HG02938 (cell line): ENCODE measurements around the gene PGAP2.

Experiments
- ATAC-seq: cut with Tn5 transposase; IDR thresholded peaks from one replicate; pipeline ENCODE4 v1.9.1; 2021; ENCODE audit warnings: mild to moderate bottlenecking, moderate library complexity; ENCODE audit not compliant: unreplicated experiment

PGAP2 gene

GRCh38 chr11:3831378-3832239, 23.2 kb downstream of the PGAP2 start:
- no peak for ATAC-seq

- no peak for ATAC-seq
Measured at GRCh38 chr11:3832816-3833215, 24.5 kb downstream of the PGAP2 start.

DNA sequence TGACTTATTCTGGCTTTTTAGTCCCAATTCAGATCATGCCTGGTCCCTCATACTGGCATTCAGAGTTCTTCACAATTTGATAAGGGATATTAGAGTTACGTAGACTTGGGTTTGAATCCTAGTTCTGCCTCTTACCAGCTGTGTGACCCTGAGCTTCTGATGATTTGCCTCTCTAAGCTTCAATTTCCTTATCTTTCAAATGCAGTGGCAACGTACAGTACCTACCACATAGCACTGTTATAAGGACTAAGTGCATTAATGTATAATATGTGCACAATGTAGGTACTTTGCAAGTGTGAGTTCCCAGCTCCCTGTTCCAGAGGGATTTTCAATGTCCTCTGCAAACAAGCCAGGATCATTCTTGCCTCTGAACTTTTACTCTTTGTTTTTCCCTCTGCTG, 25.1 kb downstream of the PGAP2 start:
- no peak for ATAC-seq

GRCh38 chr11:3834349-3834663, 25.9 kb downstream of the PGAP2 start:
- ATAC-seq: no peak

- ATAC-seq: no peak
Measured at GRCh38 chr11:3834664-3835461, 26.5 kb downstream of the PGAP2 start.

DNA sequence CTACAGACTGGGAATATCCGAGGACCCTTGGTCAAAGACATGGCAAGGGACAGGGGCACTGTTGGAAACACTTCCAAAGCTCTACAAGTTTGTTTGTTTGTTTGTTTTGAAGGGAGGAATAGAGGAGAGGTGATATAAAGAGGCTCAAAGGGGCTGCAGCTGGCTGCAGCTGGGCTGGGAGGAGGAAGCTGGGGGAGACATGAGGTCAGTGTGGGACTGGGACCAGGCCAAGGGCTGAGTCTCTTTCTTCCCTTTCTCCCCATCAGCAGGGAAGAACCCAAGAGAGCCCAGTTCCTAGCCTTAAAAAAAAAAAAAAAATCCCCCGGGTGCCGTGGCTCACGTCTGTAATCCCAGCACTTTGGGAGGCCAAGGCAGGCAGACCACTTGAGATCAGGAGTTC, 27.4 kb downstream of the PGAP2 start:
- ATAC-seq: no peak

DNA sequence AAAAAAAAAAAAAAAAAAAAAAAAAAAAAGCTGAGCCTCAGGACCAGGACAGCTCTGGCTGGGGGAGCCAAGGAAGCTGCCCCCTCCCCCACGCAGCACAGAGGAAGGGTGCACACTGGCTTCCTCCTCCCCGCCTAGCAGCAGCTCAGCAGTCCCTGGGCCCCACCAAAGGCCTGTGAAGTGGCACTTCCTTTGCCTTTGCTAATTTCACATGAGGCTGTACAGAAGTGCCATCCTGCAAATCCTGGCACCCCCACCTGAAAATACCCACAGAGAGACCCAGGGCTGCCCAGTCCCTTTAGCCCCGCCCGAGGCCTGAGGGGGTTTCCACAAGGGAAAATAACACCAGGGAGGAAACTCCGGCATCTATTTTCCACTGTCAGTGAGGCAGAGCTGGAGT, 28.5 kb downstream of the PGAP2 start:
- ATAC-seq: no peak

- no peak for ATAC-seq
Measured at GRCh38 chr11:3837793-3838192, 29.4 kb downstream of the PGAP2 start.

DNA sequence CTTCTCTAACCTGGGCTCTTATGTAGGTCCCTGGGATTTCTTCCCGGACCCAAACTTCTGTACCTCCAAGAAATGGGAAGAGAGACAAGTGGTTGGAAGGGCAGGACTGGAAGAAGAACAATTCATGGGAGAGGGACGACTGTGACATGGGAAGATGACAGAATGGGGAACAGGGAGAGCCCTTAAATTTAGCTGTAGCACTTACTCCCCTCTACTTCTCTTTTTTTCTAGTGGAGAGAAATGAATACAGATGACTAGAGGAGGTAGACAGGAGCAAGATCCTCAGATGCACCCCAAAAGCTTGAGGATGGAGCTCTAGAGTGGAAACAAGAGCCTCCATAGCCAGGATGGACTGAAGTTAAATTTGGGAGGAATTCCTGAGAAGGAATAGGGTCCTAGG, 30.1 kb downstream of the PGAP2 start:
- ATAC-seq: no peak

DNA sequence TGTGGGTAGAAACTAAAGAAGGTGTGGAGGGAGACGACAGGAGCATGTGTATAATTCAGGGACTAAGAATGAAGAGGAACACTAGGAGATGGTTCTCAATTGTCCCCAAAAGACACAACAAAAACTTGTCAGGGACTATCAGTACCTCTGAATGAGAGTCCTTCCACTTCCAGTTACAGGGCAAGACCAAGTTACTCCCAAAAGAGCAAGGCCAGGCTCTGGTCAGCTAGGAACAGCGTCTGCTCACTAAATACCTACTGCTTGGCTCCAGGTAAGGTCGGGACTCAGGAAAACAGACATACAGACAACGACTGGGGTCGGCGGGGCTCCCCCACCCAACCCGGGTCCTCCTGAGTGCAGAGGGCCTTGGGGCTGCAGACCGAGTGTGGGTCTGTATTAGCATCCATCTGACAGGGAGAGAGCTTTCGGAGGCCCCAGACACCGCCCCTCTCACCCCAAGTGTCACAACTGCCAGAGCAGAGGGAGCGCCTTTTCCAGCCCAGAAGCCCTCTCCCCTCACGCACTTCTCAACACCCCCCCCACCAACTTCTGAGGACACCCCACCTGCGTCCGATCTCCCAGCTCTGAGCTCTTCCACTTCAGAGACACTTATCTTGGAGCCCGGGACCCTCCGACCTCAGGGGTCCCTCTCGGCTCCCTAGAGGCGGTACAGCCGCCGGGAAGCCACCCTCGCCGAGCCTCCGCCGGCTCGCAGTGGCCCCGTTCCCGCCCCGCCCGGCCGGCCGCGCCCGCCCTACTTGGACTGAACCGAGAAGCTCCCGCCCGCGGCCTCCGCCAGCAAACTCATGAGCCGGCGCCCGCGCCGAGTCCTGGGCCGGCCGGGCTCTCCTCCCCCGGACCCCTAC, 31.9 kb downstream of the PGAP2 start:
- ATAC-seq: peak; percentile 1

DNA sequence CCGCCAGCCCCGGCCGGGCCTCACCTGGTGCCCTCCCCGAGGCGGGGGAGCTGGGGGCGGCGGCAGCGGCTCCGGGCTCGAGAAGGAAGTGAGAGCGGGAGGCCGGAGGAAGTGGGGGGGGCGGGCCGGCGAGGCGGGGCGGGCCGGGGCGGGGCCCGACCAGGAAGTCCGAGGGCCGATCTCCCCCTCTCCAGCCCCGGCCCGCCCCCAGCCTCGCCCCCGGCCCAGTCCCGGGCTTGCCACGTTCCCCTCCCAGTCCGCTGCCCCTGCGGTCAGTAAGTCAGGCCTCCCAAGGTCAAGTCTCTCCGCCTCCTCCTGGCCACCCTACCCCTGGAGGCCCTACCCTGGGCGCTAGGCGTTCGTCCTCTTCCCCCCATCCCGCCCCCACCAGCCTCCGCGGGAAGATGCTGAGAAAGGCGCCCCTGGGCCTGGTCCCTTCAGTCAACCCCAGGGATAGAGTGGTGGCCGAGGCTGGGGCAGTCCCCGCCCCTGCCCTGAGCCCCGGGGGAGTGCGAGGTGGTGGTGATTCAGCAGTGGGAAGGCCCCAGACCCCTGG, 32.6 kb downstream of the PGAP2 start, which contains the start of gene RHOG:
Gene RHOG, minus strand, starts transcription at position 90 of the 556 bp plus-strand sequence. CDS start 12,821 bp downstream, outside the sequence.
- ATAC-seq: peak; percentile 42

- peak; percentile 58 for ATAC-seq
Measured at GRCh38 chr11:3841426-3842350, 33.3 kb downstream of the PGAP2 start.

DNA sequence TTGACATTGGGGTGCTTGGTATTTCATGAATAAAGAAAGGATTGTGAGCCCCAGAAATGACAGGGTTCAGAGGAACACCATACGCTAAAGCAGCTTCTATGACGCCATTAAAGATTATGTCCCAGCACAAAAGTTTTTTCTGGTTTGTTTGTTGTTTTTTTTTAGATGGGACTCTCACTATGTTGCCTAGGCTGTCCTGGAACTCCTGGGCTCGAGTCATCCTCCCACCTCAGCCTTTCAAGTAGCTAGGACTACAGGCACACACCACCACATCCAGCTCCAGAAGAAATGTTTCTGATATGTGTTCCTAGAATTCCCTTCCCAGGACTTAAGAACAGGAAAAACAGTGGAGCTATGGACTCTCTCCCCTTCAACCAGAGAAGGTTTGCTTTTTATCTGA, 35.0 kb downstream of the PGAP2 start:
- ATAC-seq: no peak

DNA sequence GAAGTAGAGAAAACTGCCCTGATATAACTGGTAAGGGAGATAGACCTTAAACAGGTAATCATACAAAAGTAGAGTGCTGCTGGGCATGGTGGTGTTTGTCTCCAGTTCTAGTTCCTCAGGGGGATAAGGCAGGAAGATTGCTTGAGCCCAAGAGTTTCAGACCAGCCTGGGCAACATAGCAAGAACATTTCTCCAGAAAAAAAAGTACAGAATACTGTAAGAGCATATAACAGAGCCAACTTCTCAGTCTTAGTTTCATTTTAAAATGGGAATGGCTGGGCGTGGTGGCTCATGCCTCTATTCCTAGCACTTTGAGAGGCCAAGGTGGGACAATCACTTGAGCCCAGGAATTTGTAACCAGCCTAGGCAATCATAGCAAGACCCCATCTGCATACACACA, 36.9 kb downstream of the PGAP2 start:
- ATAC-seq: no peak

DNA sequence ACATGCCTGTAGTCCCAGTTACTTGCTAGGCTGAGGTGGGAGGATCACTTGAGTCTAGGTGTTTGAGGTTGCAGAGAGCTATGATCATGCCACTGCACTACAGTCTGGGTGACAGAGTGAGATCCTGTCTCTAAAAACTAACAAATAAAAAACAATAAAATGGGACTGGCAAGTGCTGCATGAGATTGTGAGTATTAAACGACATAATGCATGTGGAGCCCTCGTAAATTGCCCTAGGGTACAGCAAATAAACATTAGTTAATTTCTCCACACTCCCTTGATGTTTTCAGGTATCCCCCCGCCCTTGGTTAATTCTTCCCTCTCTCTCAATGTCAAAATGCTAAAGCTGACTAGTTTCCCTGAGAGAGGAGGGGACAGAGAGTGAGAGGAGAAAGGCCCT, 37.3 kb downstream of the PGAP2 start:
- no peak for ATAC-seq

- no peak for ATAC-seq
Measured at GRCh38 chr11:3849297-3849874, 41.0 kb downstream of the PGAP2 start.

DNA sequence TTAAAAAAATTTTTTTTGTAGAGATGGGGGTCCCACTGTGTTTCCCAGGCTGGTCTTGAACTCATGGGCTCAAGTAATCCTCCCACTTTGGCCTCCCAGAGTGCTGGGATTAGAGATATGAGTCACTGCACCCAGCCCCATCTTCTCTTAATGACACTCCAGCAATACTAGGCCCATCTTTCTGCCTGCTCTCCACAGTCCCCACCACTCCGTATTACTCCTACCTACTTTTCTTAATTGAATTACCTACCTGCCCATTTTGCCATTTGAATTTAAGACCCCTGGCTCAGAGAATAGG, 45.1 kb downstream of the PGAP2 start:
- no peak for ATAC-seq

DNA sequence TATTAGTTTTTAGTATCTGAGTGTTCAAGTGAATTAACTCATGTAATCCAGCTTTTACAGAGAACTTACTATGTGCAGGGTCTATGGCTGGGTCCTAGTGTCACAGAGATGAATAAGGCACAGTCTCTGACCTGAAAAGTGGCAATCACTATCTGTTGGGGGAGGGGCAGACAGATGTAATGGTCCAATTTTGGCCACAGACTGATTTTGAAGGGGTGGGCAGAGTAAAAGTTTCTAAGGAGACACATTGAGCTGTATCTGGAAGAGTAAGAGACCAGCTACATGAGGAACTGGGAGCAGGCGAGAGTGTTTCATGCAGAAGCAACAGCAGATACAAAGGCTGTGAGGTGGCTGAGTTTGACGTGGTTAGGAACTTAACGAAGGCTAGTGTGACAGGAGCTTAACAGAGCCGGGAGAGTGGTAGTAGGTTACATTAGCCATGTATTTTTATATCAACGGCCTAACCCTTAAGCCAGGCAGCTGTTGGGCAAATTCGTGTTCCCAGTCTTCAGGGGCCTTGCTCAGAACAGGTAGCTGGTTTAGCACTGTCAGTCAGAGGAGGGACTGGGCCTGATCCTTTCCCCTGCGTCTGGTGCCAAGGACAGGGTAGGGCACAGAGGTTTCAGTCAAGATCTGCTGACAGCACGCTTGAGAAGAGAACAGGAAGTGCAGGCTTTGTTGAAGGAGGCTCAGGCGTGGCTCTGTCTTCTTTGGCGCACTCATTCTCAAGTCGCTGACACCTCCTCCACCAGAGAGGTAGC, 45.7 kb downstream of the PGAP2 start:
- peak; percentile 34 for ATAC-seq

GRCh38 chr11:3854660-3854976, 46.3 kb downstream of the PGAP2 start:
- no peak for ATAC-seq
